ENCODE data around the gene DMXL1.
A peak's percentile ranks its signal among the peaks of the same experiment; 100 is the strongest.

DMXL1 gene

DNA sequence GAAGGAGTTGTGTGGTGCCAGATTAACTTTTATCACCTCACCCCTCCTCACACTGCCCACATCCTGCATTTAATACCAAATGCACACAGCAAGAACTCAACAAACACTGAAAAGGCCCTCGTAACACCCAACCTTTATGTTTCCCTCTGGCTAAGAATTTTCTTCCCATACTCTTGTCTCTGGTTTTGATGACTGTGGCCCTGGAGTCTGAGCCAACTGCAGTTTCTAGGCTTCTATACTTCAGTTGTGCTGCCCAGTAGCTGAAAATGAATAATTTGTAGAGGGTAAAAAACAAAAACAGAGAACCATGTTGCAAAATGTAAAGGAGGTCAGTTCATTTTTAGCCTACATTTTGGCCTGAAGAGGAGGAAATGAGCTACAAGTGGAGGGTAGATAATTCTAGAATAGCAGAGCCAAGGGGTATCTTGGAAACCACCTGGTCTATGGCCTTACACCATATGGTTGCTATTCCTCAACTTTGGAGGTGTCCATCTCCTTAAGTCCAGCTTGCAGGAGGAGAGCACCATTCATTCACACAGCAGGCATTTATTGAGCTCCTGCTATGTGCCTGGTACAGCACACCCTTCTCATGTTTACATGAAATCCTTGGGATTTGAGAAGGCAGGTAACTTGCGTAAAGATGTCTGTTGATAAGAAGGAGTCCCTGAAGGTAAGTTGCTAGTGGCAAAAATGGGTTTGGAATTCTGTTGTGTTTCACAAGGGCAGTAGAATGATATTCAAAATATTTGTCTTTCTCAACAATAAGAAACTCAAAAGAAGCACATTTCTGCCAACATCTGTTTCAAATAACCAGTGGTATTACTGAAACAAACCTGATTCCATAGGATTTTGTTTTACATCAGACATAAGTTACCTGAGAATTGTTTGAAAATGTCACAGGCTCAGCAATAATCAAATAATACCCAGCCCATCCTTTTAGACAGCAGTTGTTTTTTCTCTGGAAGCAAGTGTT, 201.2 kb downstream of the DMXL1 start:
- no peak for DNase-seq

DNA sequence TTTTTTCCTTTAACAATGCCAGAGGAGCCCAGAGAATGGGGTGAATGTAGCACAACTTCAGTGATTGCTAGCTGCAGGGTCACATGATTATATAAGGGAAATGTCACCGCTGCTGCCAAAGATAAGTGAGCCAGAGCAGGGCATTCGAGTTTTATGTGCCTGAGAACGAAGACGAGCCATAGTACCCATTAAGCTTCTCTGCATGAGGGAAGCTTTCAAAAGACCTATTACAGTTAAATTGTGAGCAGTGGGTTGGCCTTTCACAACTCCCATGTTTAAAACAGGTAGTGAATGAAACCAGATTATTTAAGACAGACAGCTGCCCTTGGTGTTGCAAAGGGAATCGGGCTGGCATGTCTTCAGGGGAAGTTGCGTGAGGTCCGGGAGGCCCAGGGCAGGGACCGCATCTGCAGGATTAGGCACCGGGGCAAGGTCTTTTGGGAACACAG, 202.5 kb downstream of the DMXL1 start:
- DNase-seq = no peak

DNA sequence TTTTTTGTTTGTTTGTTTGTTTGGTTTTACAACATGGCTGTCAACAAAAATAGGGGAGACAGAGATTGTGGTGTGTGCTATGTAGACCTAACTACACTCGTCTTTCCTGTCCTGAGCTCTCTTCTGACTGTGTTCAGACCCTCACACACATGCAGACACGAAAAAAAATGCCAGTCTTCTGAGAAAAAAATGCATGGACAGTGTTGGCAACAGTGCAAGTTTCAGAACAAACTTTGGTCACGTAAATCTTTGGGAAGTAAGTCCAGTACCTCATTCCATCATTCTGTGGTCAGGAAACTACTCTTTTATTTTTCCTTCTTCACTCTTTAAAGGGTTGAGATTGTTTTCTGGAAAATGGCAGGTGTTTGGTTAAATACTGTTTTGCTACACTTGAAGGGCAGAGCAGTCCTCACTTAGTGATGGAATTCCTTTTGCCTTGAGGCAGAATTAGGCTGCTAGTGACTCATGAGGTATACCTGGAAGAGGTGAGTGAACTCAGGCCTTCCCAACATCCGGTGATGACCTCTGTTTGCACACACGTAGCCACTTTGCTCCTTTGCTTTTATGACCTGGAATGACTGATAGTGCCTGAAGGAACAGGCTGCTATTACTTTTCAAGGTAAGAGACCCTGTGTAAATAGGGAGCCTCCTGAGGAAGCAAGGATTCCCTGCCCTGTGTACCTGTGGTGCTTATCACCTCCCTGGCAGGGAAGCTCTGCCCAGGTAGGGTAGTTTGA, 203.3 kb downstream of the DMXL1 start:
- DNase-seq = peak; percentile 55

DNA sequence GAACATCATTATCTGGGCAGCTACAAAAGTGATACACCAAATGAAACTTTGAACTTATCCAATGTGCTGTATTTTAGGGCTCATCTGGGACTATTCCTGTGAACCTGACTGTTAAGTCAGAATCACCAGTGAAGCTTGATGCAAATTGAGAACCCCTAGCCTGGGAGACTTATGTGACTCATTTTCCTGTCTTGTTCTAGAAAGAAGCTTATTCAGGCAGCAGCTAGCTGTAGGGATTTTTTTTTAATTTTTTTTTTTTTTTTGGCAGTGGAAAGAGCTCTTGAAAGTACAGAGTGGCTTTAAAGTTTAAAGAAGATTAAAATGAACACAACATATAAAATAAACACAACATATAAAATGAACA, 203.9 kb downstream of the DMXL1 start:
- DNase-seq = peak; percentile 65

DNA sequence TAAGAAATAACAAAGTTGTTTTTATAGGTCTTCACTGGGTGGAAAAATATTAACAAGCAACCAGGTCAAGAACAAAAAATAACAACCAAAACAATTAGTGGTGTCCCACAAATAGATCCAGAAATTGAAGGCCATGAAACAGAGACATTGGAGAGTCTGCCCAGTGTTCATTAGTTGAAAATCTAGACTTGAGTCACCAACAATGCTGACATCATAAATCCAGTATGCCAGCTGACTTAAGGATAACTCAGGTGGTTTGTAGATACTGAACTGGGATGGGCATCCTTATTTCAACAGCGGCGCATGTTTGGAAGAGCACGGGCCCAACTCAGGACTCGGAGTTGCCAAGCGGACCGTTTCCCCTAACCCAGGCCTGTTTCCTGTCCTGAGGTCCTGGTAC, 204.3 kb downstream of the DMXL1 start:
- peak; percentile 74 for DNase-seq

DNA sequence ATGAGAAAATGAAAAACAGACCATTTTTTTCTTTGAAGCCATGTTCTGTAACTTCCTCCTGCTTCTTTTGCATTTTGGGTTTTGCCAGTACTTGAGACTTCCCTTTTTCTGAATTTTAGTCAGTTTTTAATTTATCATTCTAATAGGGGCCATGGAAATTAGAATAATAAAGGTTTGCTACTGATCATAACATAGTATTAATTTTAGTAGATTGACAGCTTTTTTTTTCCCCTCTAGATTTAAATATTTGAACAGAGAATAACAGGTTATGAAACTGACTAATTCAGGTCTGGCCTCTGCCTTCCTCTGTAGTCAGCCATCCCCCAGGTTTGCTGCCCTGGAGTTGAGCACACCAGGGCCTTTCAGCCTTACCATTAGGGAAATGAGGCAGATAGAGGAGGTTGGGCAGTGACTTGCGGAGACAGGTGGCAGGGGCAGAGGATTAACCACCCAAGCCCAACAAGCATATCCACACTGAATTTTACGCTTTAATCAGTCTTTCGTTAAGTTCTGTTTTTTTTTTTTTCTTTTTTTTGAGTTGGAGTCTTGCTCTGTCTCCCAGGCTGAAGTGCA, 204.8 kb downstream of the DMXL1 start:
- DNase-seq = no peak

DNA sequence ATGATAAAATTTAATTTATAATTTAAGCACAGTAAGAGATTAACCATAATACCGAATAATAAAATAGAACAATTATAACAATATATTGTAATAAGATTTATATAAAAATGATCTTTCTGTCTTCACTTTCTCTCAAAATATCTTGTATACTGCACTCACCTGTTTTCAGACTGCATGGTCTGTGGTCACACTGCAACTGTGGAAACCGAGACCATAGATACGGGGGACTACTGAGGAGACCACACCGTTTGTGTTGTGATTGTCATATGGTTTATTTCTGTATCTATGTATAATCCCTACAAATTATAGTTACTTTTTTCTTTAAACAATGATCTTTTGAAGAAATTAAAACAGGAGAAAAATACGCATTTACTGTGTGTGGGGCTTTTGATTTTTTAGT, 206.1 kb downstream of the DMXL1 start:
- no peak for DNase-seq

DNA sequence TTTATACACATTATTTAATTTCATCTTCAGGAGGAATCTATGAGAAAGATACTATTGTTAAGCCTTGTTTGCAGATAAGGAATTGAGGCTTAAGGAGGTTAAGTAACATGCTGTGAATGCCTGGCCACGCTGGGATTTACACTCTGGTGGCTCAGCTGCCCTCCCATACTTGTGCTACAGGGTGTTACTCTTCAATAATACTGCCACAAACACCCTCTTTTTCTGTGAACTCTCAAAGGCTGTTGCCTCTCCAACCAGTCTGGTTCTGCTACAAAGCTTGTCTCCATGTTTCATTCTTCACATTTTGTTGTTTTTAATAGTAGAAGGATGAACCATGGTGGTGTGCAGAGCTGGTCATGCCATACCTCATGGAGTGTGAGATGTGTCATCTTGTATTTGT, 208.2 kb downstream of the DMXL1 start:
- no peak for DNase-seq

DNA sequence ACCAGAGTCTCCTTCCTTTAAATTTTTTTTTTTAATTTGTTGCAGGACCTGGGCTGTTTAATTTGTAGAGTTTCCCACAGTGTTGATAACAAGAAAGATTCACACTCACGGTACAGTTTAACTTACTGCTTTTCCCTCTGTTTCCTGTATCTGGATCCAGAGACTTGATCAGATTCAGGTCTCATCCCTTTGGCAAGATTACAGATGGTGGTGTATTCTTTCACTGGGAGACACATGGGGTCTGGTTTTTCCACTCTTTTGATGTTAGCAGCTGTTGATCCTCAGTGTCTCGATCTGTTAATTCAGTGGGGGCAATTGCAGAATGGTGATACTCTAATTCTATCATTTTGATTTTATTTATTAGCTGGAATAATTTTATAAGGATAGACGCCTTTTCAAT, 209.5 kb downstream of the DMXL1 start:
- DNase-seq = no peak

DNA sequence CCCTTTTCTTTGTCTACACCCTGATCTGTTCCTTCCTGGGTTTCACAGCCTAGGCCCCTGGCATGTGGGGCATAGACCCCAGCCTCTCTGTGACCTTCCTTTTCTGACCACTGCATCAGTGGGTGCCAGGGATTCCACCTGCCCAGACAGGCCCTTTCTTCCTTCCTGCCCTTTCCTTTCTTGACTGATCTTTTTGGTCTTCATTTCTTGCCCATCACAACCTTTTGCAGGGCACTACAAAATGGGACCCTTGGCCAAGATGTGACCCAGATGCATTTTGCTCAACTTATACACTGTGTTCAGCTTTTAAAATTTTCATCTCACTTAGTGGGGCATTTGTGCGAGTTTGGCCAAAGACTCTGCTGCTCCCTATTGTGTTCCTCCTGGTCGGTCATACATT, 211.7 kb downstream of the DMXL1 start:
- DNase-seq = no peak

DNA sequence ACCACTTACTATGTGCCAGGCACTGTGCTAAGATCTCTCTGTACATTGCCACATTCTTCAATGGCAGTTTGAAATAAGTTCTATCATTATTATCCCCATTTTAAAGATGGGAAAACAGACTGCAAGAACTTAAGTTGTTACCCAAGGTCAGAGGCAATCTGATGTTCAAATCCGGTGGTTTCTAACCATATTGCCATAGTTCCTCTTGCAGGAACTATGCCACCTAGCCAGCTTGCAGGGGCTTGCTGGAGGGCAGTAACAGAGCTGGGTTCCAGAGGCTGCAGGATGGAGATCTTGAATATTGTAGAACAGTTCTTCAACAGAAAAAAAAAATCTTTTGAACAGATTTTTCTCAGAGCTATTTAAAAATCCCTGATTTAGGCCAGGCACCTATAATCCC, 213.1 kb downstream of the DMXL1 start:
- no peak for DNase-seq

DNA sequence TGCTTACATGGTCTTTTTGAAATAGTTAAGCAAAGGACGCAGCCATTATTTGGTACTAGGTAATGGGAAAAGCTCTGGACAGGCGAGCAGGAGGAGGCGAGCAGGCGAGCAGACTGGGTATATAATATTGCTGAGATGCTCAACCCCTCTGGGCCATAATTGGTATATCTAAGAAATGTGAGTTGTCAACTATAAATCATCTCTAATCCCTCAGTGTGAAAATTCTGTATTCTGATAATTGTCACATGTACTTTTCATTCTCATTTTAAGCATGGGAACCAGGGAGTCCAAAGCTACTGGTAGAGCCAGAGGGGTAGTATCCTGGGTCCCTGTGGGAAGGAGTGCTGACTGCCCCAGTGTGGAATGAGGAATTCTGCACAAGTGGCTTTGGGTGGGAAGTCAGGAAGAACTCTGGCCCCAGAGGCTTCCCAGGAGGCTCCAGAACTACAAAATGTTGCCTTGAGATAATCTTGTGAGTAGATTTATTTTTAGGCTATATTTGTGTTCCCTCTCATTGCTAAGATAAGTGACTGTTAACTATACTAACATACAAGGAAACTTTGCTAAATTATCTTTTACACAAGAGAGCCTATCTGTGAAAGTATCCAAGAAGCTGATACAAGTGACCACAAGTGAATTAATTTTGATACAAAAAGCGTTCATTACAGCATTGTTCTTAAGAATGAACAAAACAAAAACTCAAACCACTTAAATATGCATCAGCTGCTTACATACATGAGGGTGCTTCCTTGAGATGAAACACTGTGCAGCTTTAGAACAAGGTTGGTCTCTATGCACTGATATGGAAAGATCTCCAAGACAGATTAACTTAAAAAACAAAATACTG, 214.4 kb downstream of the DMXL1 start:
- DNase-seq = no peak

DNA sequence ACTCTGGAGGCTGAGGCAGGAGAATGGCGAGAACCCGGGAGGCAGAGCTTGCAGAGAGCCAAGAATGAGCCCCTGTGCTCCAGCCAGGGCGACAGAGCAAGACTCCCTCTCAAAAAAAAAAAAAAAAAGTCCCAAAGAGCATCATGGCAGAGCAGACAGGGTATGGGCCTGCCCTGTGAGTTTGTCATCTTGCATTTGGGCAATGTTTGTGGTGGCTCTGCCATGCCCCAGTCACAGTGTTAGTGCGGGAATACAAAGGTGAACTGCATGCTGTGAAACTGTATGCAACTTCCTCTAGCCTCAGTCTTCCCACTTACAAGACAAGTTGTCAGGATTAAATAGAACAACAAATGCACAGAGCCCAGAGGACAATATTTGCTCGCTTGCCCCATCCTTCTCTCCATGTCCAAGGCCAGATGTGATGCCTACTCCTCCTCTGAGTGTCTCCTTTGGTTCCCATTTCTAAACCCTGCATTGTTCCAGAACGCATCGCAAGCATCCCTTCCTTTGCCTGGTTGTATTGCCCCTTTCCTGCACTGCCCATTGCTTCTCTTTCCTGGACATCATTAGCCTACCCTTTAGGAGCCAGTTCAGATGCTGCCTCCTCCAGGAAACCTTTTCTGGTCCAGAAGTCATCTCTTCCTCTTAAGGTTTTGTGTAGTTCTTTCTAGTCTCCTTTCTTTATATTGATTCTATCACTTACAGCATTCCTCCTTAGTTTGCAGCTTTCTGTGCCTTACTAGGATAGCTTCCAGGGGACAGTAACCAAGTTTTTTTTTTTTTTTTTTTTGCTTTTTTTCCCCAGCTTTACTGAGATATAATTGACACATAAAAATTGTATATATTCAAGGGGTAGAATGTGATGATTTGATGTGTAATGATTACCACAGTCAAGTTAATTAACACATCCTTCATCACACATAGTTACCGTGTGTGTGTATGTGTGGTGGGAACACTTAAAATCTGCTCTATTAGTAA, 215.9 kb downstream of the DMXL1 start:
- DNase-seq = no peak

DNA sequence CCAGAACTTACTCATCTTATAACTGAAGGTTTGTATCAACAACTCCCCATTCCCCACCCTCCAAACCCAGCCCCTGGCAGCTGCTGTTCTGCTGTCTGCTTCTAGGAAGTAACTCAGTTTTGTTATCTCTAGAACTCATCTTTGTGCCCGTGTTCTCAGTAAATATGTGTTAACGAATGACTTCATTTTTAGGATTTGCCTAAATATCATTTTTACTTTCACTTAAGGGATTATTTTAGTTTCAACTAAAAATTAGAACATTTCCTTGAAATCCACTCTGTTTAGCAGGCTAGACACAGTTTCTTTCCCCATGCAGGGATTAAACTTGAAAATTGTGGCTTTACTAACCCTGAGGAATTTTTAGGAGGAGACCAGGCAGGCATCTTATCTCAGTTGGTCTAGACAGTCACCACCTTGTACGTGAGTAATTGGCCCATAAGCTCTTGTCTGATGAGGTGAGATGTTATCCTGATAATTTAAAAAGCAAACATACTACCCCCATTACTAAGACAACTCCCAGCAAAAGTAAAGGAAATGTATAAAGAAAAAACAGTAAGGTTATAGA, 216.7 kb downstream of the DMXL1 start:
- peak; percentile 72 for DNase-seq

DNA sequence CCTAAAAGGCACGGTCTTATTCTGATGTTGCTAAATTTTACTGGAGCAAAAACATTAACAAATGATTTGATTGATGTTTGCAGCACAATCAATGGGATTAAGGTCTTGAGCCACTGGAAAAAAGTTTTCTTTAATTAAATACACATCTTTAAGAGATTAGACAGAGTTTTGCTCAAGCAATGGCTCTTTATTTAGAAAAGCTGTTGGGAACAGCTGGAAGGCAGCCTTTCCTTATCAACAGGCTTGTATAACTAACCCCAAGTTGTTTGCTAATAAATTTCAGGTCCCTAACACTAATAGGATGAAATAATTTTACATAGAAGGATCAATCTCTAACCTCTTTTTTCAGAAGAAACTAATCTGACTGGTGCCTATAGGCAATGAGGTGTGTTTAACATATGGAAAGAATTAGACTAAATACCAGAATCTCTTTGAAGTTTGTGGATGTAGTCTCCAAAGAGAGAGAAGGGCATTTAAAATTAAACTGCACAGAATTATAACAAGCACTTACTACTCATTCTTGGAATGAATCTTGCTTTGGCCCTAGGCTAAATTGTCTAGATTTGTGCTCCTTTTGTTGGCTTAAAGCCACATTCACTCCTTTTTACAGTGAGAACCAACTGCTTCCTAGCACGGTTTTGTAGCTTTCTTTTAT, 217.6 kb downstream of the DMXL1 start:
- DNase-seq = peak; percentile 62

DNA sequence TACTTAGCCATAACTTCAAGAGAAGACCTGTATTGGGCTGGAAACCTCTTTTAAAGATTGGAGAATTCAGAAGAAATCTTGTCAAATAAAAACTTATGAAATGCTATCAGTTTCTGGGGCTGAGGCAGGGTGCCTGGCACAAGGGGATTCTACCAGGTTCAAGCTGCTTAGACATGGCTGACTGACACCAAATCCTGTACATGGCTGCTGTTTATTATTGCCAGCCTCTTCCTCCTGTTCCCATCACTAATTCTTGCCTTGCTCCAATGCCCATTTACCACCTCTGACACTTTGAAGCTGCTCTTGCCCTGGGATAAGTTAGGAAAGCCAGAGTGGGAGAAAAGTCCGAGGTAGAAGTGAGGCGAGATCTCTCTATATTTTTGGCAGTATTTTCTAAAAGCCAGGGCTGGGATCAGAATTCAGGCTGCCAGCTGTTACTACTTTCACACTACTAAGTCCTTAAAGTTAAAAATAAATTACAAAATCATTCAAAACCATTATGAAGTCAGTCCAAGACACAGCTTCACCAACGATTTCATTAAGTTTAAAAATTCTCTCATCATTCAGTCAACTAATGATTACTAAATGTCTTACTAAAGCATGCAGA, 218.7 kb downstream of the DMXL1 start:
- DNase-seq = no peak

DNA sequence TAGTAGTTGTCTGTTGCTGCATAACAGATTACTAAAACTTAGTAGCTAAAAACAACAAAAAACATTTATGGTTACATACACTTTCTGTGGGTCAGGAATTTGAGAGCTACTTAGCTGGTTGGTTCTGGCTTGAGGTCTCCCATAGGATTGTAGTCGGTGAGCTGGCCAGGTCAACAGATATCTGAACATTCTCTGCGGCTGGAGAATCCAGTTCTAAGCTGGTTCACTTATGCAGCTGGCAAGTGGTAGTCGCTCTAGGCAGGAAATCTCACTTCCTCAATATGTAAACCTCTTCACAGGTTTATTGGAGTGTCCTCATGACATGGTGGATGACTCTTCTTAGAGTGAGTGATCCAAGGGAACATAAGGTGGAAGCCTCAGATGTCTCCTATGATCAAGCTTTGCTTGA, 219.3 kb downstream of the DMXL1 start:
- DNase-seq = no peak

DNA sequence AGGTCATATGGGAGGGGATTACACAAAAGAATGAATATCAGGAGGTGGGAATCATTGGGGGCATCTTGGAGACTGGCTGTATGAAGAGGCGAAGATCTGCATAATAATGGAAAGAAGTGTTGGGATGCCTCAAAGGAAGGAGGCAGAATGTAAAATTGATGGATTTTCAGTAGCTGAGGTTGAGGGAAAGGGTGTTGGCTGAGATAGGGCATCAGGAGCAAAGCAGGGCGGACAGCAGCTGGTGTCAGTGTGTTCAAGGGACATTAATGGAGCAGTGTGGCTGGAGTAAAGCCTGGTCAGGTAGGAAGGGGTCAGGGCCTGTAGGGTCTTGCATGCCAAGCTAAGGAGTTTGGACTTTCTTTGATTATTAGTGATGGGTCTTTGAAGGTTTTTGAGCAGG, 219.7 kb downstream of the DMXL1 start:
- DNase-seq = no peak

DNA sequence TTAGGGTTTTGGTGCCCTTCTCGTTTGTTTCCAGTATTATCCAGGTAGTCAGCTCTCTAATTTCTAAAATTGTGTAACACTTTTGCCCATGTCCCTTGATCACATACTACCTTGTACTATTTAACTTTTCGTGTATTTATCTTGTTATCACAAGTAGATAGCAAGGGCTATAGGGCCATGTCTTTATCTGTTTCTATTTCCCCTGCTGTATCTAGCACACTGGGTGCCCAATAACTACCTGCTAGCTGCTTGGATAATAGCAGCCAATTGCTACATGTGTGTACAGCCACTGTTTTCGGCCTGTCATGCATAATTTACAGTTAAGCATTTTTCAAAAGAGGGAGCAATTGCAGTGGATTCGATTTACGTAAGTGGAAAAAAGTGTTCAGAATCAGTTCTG, 220.2 kb downstream of the DMXL1 start:
- no peak for DNase-seq

DNA sequence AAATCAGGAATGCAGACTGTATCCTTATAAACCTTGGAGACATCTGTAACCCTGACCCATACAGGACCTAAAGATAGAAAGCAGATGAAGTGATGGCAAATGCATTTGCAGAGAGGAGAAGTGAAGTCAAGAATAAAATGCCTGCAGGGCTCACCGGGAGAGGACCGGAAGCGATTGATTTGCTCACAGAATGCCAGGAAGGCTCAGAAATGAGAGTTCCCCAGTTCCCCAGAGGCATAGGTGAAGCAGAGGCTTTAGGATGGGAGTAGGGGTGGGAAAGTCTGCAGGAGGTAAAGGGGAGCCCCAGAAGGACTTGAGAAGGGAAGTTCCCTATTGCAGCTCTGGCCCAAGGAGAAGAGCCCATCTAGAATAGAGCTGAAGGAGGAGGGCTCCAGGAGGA, 221.0 kb downstream of the DMXL1 start:
- no peak for DNase-seq
